Fibroblast of lung (primary cell): ENCODE measurements around the gene CEP250. TPM values are rescaled to one million over a fixed set of nuclear protein-coding genes. Genes with fewer than 3 reads are reported as not detected.

ENCODE experiments used
- DNase-seq, 2 donors: peaks; one replicate each; pipeline versions ENCODE4 v3.0.0 to v3.0.0-alpha.2; 2010; ENCODE audit warnings: low read depth in 2 of 2
- H2AFZ ChIP-seq: 2 replicates; pipeline ENCODE4 v1.5.1; 2012; ENCODE audit warnings: low read length, control low read depth, inconsistent platforms
- H3K27ac ChIP-seq: 2 replicates; pipeline ENCODE4 v1.5.1; 2011; ENCODE audit warnings: low read length, control low read depth; ENCODE audit not compliant: insufficient read depth
- H3K27me3 ChIP-seq: 2 replicates; pipeline ENCODE4 v1.5.1; 2011; ENCODE audit warnings: mild to moderate bottlenecking, low read length; ENCODE audit not compliant: control insufficient read depth, insufficient read depth
- H3K36me3 ChIP-seq: 2 replicates; pipeline ENCODE4 v1.5.1; 2011; ENCODE audit warnings: low read length; ENCODE audit not compliant: control insufficient read depth, insufficient read depth
- H3K4me1 ChIP-seq: 2 replicates; pipeline ENCODE4 v1.5.1; 2011; ENCODE audit warnings: low read length; ENCODE audit not compliant: control insufficient read depth, insufficient read depth; ENCODE audit errors: extremely low read depth
- H3K4me2 ChIP-seq: 2 replicates; pipeline ENCODE4 v1.5.1; 2011; ENCODE audit warnings: low read length, control low read depth; ENCODE audit not compliant: insufficient read depth; ENCODE audit errors: extremely low read depth
- H3K4me3 ChIP-seq, 4 experiments: fragments of 200-600 bp in 1 of 4; sonication (generic) in 1 of 4; replicated peaks in 1 of 4; 2 replicates each; pipeline ENCODE4 v1.5.1; 2011 to 2016; ENCODE audit warnings: low read length in 4 of 4, low read depth in 3 of 4, mild to moderate bottlenecking in 3 of 4, control low read depth in 2 of 4, inconsistent platforms in 1 of 4, mixed read lengths in 1 of 4; ENCODE audit not compliant: insufficient read depth in 1 of 4; ENCODE audit errors: control extremely low read depth in 1 of 4
- H3K79me2 ChIP-seq: 2 replicates; pipeline ENCODE4 v1.5.1; 2012; ENCODE audit warnings: mild to moderate bottlenecking, low read length, inconsistent platforms; ENCODE audit not compliant: control insufficient read depth, insufficient read depth
- H3K9ac ChIP-seq: 2 replicates; pipeline ENCODE4 v1.5.1; 2011; ENCODE audit warnings: mild to moderate bottlenecking, low read length, control low read depth; ENCODE audit not compliant: insufficient read depth
- H3K9me3 ChIP-seq: 2 replicates; pipeline ENCODE4 v1.5.1; 2012; ENCODE audit warnings: low read depth, low read length; ENCODE audit not compliant: control insufficient read depth, insufficient read depth
- H4K20me1 ChIP-seq: 2 replicates; pipeline ENCODE4 v1.5.1; 2011; ENCODE audit warnings: low read length; ENCODE audit not compliant: control insufficient read depth, insufficient read depth; ENCODE audit errors: extremely low read depth
- CTCF ChIP-seq, 2 donors: IDR thresholded peaks in 1 of 2; conservative IDR thresholded peaks in 1 of 2; 1 replicate in 1 of 2; 2 replicates in 1 of 2; pipeline ENCODE4 v1.5.1; 2011 to 2012; ENCODE audit warnings: low read length in 2 of 2, control low read depth in 1 of 2, inconsistent platforms in 1 of 2, low read depth in 1 of 2, mild to moderate bottlenecking in 1 of 2
- EZH2 ChIP-seq: IDR thresholded peaks from 2 replicates; pipeline ENCODE4 v1.5.1; 2012; ENCODE audit warnings: low read length, control low read depth, mild to moderate bottlenecking; ENCODE audit errors: missing control alignments
- polyA plus RNA-seq, 2 donors: library from polyadenylated mRNA; depleted of rRNA in 1 of 2; stranded (reverse) in 1 of 2; unstranded in 1 of 2; fragments of >200 nt; gene quantifications; 2 replicates each; pipeline ENCODE4 v1.2.1, GENCODE V29; 2011 to 2012; ENCODE audit warnings: missing spikeins in 1 of 2
- total RNA-seq: library from RNA; depleted of rRNA; stranded (reverse); fragments of >200 nt; gene quantifications from 2 replicates; pipeline ENCODE4 v1.2.1, GENCODE V29; 2014

The CEP250 gene
- total and polyA plus RNA-seq, 2 donors (not counting 1 experiment from before 2014, with no cell fraction given), result 11.3 to 45.9 TPM

GRCh38 chr20:35561268-35561667 lies 105.9 kb downstream of the CEP250 start:
- Histone ChIP-seq H3K9ac (no peak overlapping the region), H3K79me2 (no peaks in the 10 kb centered on the region), H3K4me3 (no peak overlapping the region), H3K27ac (no peak overlapping the region), H3K36me3 (peaks cover 7% of the 10 kb centered on the region), H3K27me3 (no peaks in the 10 kb centered on the region), H2AFZ (no peak overlapping the region), H3K4me1 (peaks cover 4% of the 10 kb centered on the region), H4K20me1 (no peaks in the 10 kb centered on the region), H3K9me3 (no peaks in the 10 kb centered on the region), H3K4me2 (no peak overlapping the region)
- DNase-seq, result peak; percentile 51 to 62
- TF ChIP-seq EZH2 (no peak), CTCF (conservative IDR thresholded peaks at IDR 0.05 in 1 of 2, IDR thresholded peaks at IDR 0.05 in 1 of 2; ENCODE audit: low read depth in 1 of 2, low read length in 2 of 2) (peak; percentile 20 to 39)

GRCh38 chr20:35561671-35562070 lies 106.3 kb downstream of the CEP250 start:
- Histone ChIP-seq H2AFZ (no peak overlapping the region), H3K27ac (no peak overlapping the region), H4K20me1 (no peaks in the 10 kb centered on the region), H3K4me1 (peaks cover 4% of the 10 kb centered on the region), H3K79me2 (no peaks in the 10 kb centered on the region), H3K36me3 (peaks cover 5% of the 10 kb centered on the region), H3K9ac (no peak overlapping the region), H3K4me3 (no peak overlapping the region), H3K4me2 (no peak overlapping the region), H3K9me3 (no peaks in the 10 kb centered on the region), H3K27me3 (no peaks in the 10 kb centered on the region)
- no peak for DNase-seq
- no peak for TF ChIP-seq EZH2
- TF ChIP-seq CTCF (conservative IDR thresholded peaks at IDR 0.05 in 1 of 2, IDR thresholded peaks at IDR 0.05 in 1 of 2; ENCODE audit: low read depth in 1 of 2, low read length in 2 of 2), result no peak

- H3K27me3 ChIP-seq, result no peaks in the 10 kb centered on the region
- no peak overlapping the region for H3K27ac ChIP-seq
- H4K20me1 ChIP-seq, result no peaks in the 10 kb centered on the region
- H3K36me3 ChIP-seq, result peaks cover 3% of the 10 kb centered on the region
- no peaks in the 10 kb centered on the region for H3K79me2 ChIP-seq
- H3K9me3 ChIP-seq, result no peaks in the 10 kb centered on the region
- H3K4me2 ChIP-seq, result no peak overlapping the region
- peaks cover 4% of the 10 kb centered on the region for H3K4me1 ChIP-seq
- TF ChIP-seq CTCF (conservative IDR thresholded peaks at IDR 0.05 in 1 of 2, IDR thresholded peaks at IDR 0.05 in 1 of 2; ENCODE audit: low read depth in 1 of 2, low read length in 2 of 2) (no peak), EZH2 (no peak)
- no peak overlapping the region for H3K9ac ChIP-seq
- H3K4me3 ChIP-seq, result no peak overlapping the region
- no peak overlapping the region for H2AFZ ChIP-seq
- DNase-seq, result no peak
These were observed 107.2 kb downstream of the CEP250 start for GRCh38 chr20:35562541-35563110.
